Esophagus squamous epithelium (tissue), 5 donors: ENCODE measurements around the gene LPO. TPM values are rescaled to one million over a fixed set of nuclear protein-coding genes. Genes with fewer than 3 reads are reported as not detected.

Source experiments
- DNase-seq: peaks from one replicate; lab custom pipeline; 2025; lab: John Stamatoyannopoulos, UW
- H3K27ac ChIP-seq, 4 donors: fragments of 200-600 bp; sonication (generic); one replicate each; pipeline ENCODE4 v1.5.1; 2016 to 2019; ENCODE audit warnings: mild to moderate bottlenecking in 1 of 4
- H3K27me3 ChIP-seq, 4 donors: fragments of 200-600 bp; sonication (generic); 1 replicate in 3 of 4; 2 replicates in 1 of 4; pipeline versions ENCODE4 v1.5.1 to v1.6.0; 2017 to 2021; ENCODE audit warnings: antibody characterized with exemption in 1 of 4
- H3K36me3 ChIP-seq, 3 donors: fragments of 200-600 bp; sonication (generic); one replicate each; pipeline ENCODE4 v1.5.1; 2016 to 2019
- H3K4me1 ChIP-seq, 3 donors: fragments of 200-600 bp; sonication (generic); one replicate each; pipeline ENCODE4 v1.5.1; 2017 to 2019
- H3K4me3 ChIP-seq, 4 donors: fragments of 200-600 bp; sonication (generic); 1 replicate in 3 of 4; 2 replicates in 1 of 4; pipeline ENCODE4 v1.5.1; 2016 to 2019; ENCODE audit warnings: mild to moderate bottlenecking in 2 of 4, moderate library complexity in 1 of 4
- H3K9me3 ChIP-seq, 3 donors: fragments of 200-600 bp; sonication (generic); one replicate each; pipeline ENCODE4 v1.5.1; 2016 to 2019
- CTCF ChIP-seq, 6 experiments: fragments of 450-650 bp in 4 of 6; fragments of 200-600 bp in 2 of 6; sonication (generic) in 2 of 6; IDR thresholded peaks; one replicate each; pipeline ENCODE4 v1.5.1; 2016 to 2019; ENCODE audit warnings: antibody characterized with exemption in 6 of 6, mild to moderate bottlenecking in 4 of 6, moderate library complexity in 4 of 6
- POLR2A ChIP-seq, 4 donors: fragments of 450-650 bp; IDR thresholded peaks; one replicate each; pipeline ENCODE4 v1.6.1; 2017; ENCODE audit warnings: antibody characterized with exemption in 4 of 4, mild to moderate bottlenecking in 4 of 4, moderate library complexity in 3 of 4
- WGBS, 2 donors: methylation state at CpG; one replicate each; pipeline ENCODE4 v1.1.5; 2018; 5-methylcytosine and 5-hydroxymethylcytosine counted together
- intact Hi-C: fragments of 100-400 bp; cut with DNase I; formaldehyde crosslinking; loops from one replicate; pipeline ENCODE4 v1.15.0; 2022
- total RNA-seq, 4 donors: library from RNA; depleted of rRNA; stranded (reverse); fragments of >200 nt; gene quantifications; one replicate each; pipeline ENCODE4 v1.1.0, GENCODE V29; 2016
- donor health status: DM: yes; HTN: yes; CAD: no.

Gene LPO
- total RNA-seq, 4 donors from 2014 or later = 0.27 to 2.5 TPM; not detected in 2

- DNase-seq = no peak
- Histone ChIP-seq H3K27me3 (peaks cover 0 to 53% (median 0%) of the 10 kb centered on the region in 4 donors), H3K36me3 (no peaks in the 10 kb centered on the region), H3K4me3 (no peak overlapping the region), H3K4me1 (no peaks in the 10 kb centered on the region), H3K9me3 (no peaks in the 10 kb centered on the region), H3K27ac (no peak overlapping the region)
- 68 to 75% methylated on average over 8 to 18 of the region's 22 CpGs for WGBS, 2 donors
- intact Hi-C loops = no loop called here
- TF ChIP-seq CTCF (IDR thresholded peaks at IDR 0.05) (no peak), POLR2A (IDR thresholded peaks at IDR 0.05) (no peak)
Measured at GRCh38 chr17:58267347-58268324, 29.3 kb downstream of the LPO start.

GRCh38 chr17:58268326-58268725 is 29.9 kb downstream of the LPO start:
- no peaks in the 10 kb centered on the region for H3K4me1 ChIP-seq
- H3K4me3 ChIP-seq = no peak overlapping the region
- WGBS, 2 donors = 70 to 84% methylated on average over 8 to 12 of the region's 12 CpGs
- intact Hi-C loops = no loop called here
- H3K36me3 ChIP-seq = no peaks in the 10 kb centered on the region
- peaks cover 0 to 47% (median 0%) of the 10 kb centered on the region in 4 donors for H3K27me3 ChIP-seq
- H3K27ac ChIP-seq = no peak overlapping the region
- H3K9me3 ChIP-seq = no peaks in the 10 kb centered on the region
- no peak for DNase-seq
- TF ChIP-seq POLR2A (IDR thresholded peaks at IDR 0.05) (no peak), CTCF (IDR thresholded peaks at IDR 0.05) (no peak)

GRCh38 chr17:58268774-58269556 is 30.6 kb downstream of the LPO start:
- Histone ChIP-seq H3K36me3 (no peaks in the 10 kb centered on the region), H3K27me3 (peaks cover 0 to 41% (median 0%) of the 10 kb centered on the region in 4 donors), H3K4me3 (no peak overlapping the region), H3K27ac (no peak overlapping the region), H3K4me1 (no peaks in the 10 kb centered on the region), H3K9me3 (no peaks in the 10 kb centered on the region)
- intact Hi-C loops = no loop called here
- TF ChIP-seq CTCF (IDR thresholded peaks at IDR 0.05) (no peak), POLR2A (IDR thresholded peaks at IDR 0.05) (no peak)
- WGBS, 2 donors = 52 to 70% methylated on average over 5 of the region's 6 CpGs
- DNase-seq = no peak

- WGBS, 2 donors = 83 to 93% methylated on average over 4 of the region's 9 CpGs
- peaks cover 0 to 33% (median 0%) of the 10 kb centered on the region in 4 donors for H3K27me3 ChIP-seq
- DNase-seq = no peak
Measured at GRCh38 chr17:58269557-58270291, 31.3 kb downstream of the LPO start.

More at GRCh38 chr17:58269557-58270291, 31.3 kb downstream of the LPO start:
- no peak overlapping the region for H3K27ac ChIP-seq
- H3K4me3 ChIP-seq = no peak overlapping the region
- H3K4me1 ChIP-seq = no peaks in the 10 kb centered on the region
- H3K36me3 ChIP-seq = no peaks in the 10 kb centered on the region
- H3K9me3 ChIP-seq = no peaks in the 10 kb centered on the region
- intact Hi-C loops = no loop called here
- no peak for TF ChIP-seq CTCF (IDR thresholded peaks at IDR 0.05)
- no peak for TF ChIP-seq POLR2A (IDR thresholded peaks at IDR 0.05)
